Endothelial cell of umbilical vein (primary cell): ENCODE measurements around the gene MGME1.

Experiments used
- CTCF ChIP-seq, 2 donors: IDR thresholded peaks; 1 replicate in 1 of 2; 2 replicates in 1 of 2; pipeline ENCODE4 v1.5.1; 2011; ENCODE audit warnings: low read length in 2 of 2, mild to moderate bottlenecking in 2 of 2, moderate library complexity in 2 of 2, control low read depth in 1 of 2, inconsistent platforms in 1 of 2, low read depth in 1 of 2; ENCODE audit not compliant: insufficient read depth in 1 of 2; ENCODE audit errors: extremely low read depth in 1 of 2
- EZH2 ChIP-seq: IDR thresholded peaks from 2 replicates; pipeline ENCODE4 v1.6.1; 2012; ENCODE audit warnings: borderline replicate concordance, low read depth, mild to moderate bottlenecking, moderate library complexity, low read length, inconsistent platforms; ENCODE audit not compliant: severe bottlenecking
- MYC ChIP-seq: IDR thresholded peaks from one replicate; pipeline ENCODE4 v1.6.1; 2011; ENCODE audit warnings: mild to moderate bottlenecking, low read depth, low read length
- POLR2A ChIP-seq: IDR thresholded peaks from 2 replicates; pipeline ENCODE4 v1.6.1; 2012; ENCODE audit warnings: low read depth, mild to moderate bottlenecking, control low read depth, low read length
- POLR2AphosphoS5 ChIP-seq: IDR thresholded peaks from 2 replicates; pipeline ENCODE4 v1.6.1; 2012; ENCODE audit warnings: low read depth, mild to moderate bottlenecking, control low read depth, low read length, moderate library complexity; ENCODE audit not compliant: insufficient read depth

GRCh38 chr20:17963114-17963897 is 5.5 kb upstream of the MGME1 start:
- no peak for TF ChIP-seq CTCF (IDR thresholded peaks at IDR 0.05; ENCODE audit: extremely low read depth in 1 of 2, insufficient read depth in 1 of 2, low read depth in 1 of 2, low read length in 2 of 2)
- TF ChIP-seq POLR2AphosphoS5: no peak
- TF ChIP-seq POLR2A: peak; percentile 41
- TF ChIP-seq EZH2: no peak
- no peak for TF ChIP-seq MYC
